ENCODE results near the gene KCNIP1. TPM values are rescaled to one million over a fixed set of nuclear protein-coding genes. Genes with fewer than 3 reads are reported as not detected.

KCNIP1 gene
- total and polyA plus RNA-seq, 2 experiments from 2014 or later, result 0.43 to 0.80 TPM

- 95% methylated on average over 4 of the region's 4 CpGs for WGBS (ENCODE audit: low lambda C conversion rate, missing lambda C conversion rate)
- Histone ChIP-seq H3K36me3 (replicated peaks; ENCODE audit: insufficient read depth, low read depth) (no peaks in the 10 kb centered on the region), H3K4me1 (ENCODE audit: insufficient read depth) (peaks cover 4% of the 10 kb centered on the region), H2AFZ (no peak overlapping the region), H3K27ac (no peak overlapping the region), H3K27me3 (no peaks in the 10 kb centered on the region), H3K79me2 (no peaks in the 10 kb centered on the region), H4K20me1 (ENCODE audit: insufficient read depth, poor library complexity, severe bottlenecking) (no peaks in the 10 kb centered on the region), H3K4me3 (no peak overlapping the region), H3K9me3 (ENCODE audit: low read depth) (no peaks in the 10 kb centered on the region), H3K4me2 (no peak overlapping the region), H3K9me2 (replicated peaks; ENCODE audit: insufficient read depth) (no peaks in the 10 kb centered on the region)
- no peak for DNase-seq (ENCODE audit: low spot score)
- TF ChIP-seq, protein P1, sequence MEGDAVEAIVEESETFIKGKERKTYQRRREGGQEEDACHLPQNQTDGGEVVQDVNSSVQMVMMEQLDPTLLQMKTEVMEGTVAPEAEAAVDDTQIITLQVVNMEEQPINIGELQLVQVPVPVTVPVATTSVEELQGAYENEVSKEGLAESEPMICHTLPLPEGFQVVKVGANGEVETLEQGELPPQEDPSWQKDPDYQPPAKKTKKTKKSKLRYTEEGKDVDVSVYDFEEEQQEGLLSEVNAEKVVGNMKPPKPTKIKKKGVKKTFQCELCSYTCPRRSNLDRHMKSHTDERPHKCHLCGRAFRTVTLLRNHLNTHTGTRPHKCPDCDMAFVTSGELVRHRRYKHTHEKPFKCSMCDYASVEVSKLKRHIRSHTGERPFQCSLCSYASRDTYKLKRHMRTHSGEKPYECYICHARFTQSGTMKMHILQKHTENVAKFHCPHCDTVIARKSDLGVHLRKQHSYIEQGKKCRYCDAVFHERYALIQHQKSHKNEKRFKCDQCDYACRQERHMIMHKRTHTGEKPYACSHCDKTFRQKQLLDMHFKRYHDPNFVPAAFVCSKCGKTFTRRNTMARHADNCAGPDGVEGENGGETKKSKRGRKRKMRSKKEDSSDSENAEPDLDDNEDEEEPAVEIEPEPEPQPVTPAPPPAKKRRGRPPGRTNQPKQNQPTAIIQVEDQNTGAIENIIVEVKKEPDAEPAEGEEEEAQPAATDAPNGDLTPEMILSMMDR (IDR thresholded peaks at IDR 0.05; ENCODE audit: poor library complexity), result no peak
- TF ChIP-seq EZH2 (IDR thresholded peaks at IDR 0.05; ENCODE audit: borderline replicate concordance), result no peak
- no peak for TF ChIP-seq EZH2phosphoT487 (IDR thresholded peaks at IDR 0.05; ENCODE audit: low read depth, severe bottlenecking, unreplicated experiment)
Measured at GRCh38 chr5:170711300-170711699, 207.5 kb downstream of the KCNIP1 start.

DNA sequence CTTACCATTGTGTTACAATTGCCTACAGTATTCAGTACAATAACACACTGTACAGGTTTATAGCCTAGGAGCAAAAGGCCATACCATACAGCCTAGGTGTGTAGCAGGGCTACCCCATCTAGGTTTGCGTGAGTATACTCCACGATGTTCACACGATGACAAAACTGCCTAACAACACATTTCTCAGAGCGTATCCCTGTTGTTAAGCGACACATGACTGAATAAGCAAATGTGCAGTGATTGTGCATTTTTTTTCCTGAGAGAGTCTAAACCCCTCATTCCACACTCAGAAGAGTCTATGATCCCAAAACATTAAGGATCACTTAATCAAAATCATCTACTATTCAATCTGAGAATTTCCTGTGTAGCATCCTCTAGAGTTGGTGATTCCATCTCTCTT lies 211.3 kb downstream of the KCNIP1 start:
- H3K4me3 ChIP-seq, result no peak overlapping the region
- H3K79me2 ChIP-seq, result no peaks in the 10 kb centered on the region
- no peak overlapping the region for H2AFZ ChIP-seq
- 98% methylated on average over 5 of the region's 5 CpGs for whole genome bisulfite sequencing (ENCODE audit: low lambda C conversion rate, missing lambda C conversion rate)
- peaks cover 4% of the 10 kb centered on the region for H3K4me1 ChIP-seq (ENCODE audit: insufficient read depth)
- H3K4me2 ChIP-seq, result no peak overlapping the region
- no peaks in the 10 kb centered on the region for H3K9me3 ChIP-seq (ENCODE audit: low read depth)
- H3K27me3 ChIP-seq, result no peaks in the 10 kb centered on the region
- TF ChIP-seq, protein P1 (IDR thresholded peaks at IDR 0.05; ENCODE audit: poor library complexity), result no peak
- TF ChIP-seq EZH2 (IDR thresholded peaks at IDR 0.05; ENCODE audit: borderline replicate concordance) (no peak), EZH2phosphoT487 (IDR thresholded peaks at IDR 0.05; ENCODE audit: low read depth, severe bottlenecking, unreplicated experiment) (no peak)
- H3K27ac ChIP-seq, result no peak overlapping the region
- no peaks in the 10 kb centered on the region for H4K20me1 ChIP-seq (ENCODE audit: insufficient read depth, poor library complexity, severe bottlenecking)
- no peaks in the 10 kb centered on the region for H3K36me3 ChIP-seq (replicated peaks; ENCODE audit: insufficient read depth, low read depth)
- no peak for DNase-seq (ENCODE audit: low spot score)
- H3K9me2 ChIP-seq (replicated peaks; ENCODE audit: insufficient read depth), result no peaks in the 10 kb centered on the region

DNA sequence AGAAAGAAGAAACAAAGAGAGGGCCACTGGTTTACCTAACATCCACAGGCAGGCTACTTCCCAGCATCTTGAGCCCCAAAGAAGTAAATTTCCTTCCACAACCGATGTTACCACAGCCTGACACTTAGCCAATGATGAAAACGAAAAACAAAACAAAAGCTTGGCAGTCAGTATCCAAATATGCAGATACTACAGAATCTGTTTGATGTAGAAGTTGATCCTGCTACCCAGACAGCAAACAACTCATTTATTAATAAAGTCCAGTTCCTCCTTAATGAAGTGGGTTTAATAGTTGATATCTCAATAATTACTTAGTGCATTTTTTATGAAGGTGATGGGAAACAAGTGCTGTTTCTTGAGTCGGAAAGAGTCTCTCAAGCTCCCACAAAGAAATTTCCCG lies 212.6 kb downstream of the KCNIP1 start:
- peak overlapping the region; percentile 33 for H3K27ac ChIP-seq
- DNase-seq (ENCODE audit: low spot score), result no peak
- no peaks in the 10 kb centered on the region for H3K27me3 ChIP-seq
- no peak overlapping the region for H2AFZ ChIP-seq
- no peaks in the 10 kb centered on the region for H3K9me3 ChIP-seq (ENCODE audit: low read depth)
- WGBS (ENCODE audit: low lambda C conversion rate, missing lambda C conversion rate), result 55% methylated on average over 4 of the region's 4 CpGs
- H3K36me3 ChIP-seq (replicated peaks; ENCODE audit: insufficient read depth, low read depth), result no peaks in the 10 kb centered on the region
- TF ChIP-seq, protein P1 (IDR thresholded peaks at IDR 0.05; ENCODE audit: poor library complexity), result no peak
- TF ChIP-seq EZH2 (IDR thresholded peaks at IDR 0.05; ENCODE audit: borderline replicate concordance) (no peak), EZH2phosphoT487 (IDR thresholded peaks at IDR 0.05; ENCODE audit: low read depth, severe bottlenecking, unreplicated experiment) (no peak)
- H3K9me2 ChIP-seq (replicated peaks; ENCODE audit: insufficient read depth), result no peaks in the 10 kb centered on the region
- H3K4me3 ChIP-seq, result no peak overlapping the region
- H3K4me1 ChIP-seq (ENCODE audit: insufficient read depth), result peaks cover 4% of the 10 kb centered on the region
- H3K79me2 ChIP-seq, result no peaks in the 10 kb centered on the region
- peak overlapping the region; percentile 25 for H3K4me2 ChIP-seq
- H4K20me1 ChIP-seq (ENCODE audit: insufficient read depth, poor library complexity, severe bottlenecking), result no peaks in the 10 kb centered on the region

- Histone ChIP-seq H3K9me2 (replicated peaks; ENCODE audit: insufficient read depth) (no peaks in the 10 kb centered on the region), H3K79me2 (no peaks in the 10 kb centered on the region), H3K4me2 (no peak overlapping the region), H3K4me1 (ENCODE audit: insufficient read depth) (peaks cover 4% of the 10 kb centered on the region), H3K36me3 (replicated peaks; ENCODE audit: insufficient read depth, low read depth) (no peaks in the 10 kb centered on the region), H3K9me3 (ENCODE audit: low read depth) (no peaks in the 10 kb centered on the region), H3K4me3 (no peak overlapping the region), H3K27me3 (no peaks in the 10 kb centered on the region), H3K27ac (no peak overlapping the region), H4K20me1 (ENCODE audit: insufficient read depth, poor library complexity, severe bottlenecking) (no peaks in the 10 kb centered on the region), H2AFZ (no peak overlapping the region)
- 85% methylated on average over 3 of the region's 3 CpGs for WGBS (ENCODE audit: low lambda C conversion rate, missing lambda C conversion rate)
- no peak for DNase-seq (ENCODE audit: low spot score)
- TF ChIP-seq EZH2 (IDR thresholded peaks at IDR 0.05; ENCODE audit: borderline replicate concordance) (no peak), EZH2phosphoT487 (IDR thresholded peaks at IDR 0.05; ENCODE audit: low read depth, severe bottlenecking, unreplicated experiment) (no peak)
- TF ChIP-seq, protein P1 (IDR thresholded peaks at IDR 0.05; ENCODE audit: poor library complexity), result no peak
Measured at GRCh38 chr5:170719551-170719950, 215.7 kb downstream of the KCNIP1 start.

All from hepatocyte (in vitro differentiated cells).